ENCODE measurements around the gene SUCO. TPM values are rescaled to one million over a fixed set of nuclear protein-coding genes. Genes with fewer than 3 reads are reported as not detected.
"Not testable (repeated sequence)": the region's sequence is repeated elsewhere in the genome, so short reads cannot be mapped to it uniquely, and the experiment has no call there.

The SUCO gene, protein sequence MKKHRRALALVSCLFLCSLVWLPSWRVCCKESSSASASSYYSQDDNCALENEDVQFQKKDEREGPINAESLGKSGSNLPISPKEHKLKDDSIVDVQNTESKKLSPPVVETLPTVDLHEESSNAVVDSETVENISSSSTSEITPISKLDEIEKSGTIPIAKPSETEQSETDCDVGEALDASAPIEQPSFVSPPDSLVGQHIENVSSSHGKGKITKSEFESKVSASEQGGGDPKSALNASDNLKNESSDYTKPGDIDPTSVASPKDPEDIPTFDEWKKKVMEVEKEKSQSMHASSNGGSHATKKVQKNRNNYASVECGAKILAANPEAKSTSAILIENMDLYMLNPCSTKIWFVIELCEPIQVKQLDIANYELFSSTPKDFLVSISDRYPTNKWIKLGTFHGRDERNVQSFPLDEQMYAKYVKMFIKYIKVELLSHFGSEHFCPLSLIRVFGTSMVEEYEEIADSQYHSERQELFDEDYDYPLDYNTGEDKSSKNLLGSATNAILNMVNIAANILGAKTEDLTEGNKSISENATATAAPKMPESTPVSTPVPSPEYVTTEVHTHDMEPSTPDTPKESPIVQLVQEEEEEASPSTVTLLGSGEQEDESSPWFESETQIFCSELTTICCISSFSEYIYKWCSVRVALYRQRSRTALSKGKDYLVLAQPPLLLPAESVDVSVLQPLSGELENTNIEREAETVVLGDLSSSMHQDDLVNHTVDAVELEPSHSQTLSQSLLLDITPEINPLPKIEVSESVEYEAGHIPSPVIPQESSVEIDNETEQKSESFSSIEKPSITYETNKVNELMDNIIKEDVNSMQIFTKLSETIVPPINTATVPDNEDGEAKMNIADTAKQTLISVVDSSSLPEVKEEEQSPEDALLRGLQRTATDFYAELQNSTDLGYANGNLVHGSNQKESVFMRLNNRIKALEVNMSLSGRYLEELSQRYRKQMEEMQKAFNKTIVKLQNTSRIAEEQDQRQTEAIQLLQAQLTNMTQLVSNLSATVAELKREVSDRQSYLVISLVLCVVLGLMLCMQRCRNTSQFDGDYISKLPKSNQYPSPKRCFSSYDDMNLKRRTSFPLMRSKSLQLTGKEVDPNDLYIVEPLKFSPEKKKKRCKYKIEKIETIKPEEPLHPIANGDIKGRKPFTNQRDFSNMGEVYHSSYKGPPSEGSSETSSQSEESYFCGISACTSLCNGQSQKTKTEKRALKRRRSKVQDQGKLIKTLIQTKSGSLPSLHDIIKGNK (N-terminal part only)
- total RNA-seq = 11.8 TPM

GRCh38 chr1:172532700-172533512, at the start of gene SUCO:
TSS of gene SUCO (plus strand) at chr1:172533150. CDS start at chr1:172533436, 286 bp downstream.
- peak; percentile 97 to 100 (median 99) for DNase-seq (ENCODE audit: low read depth in 2 of 3, low spot score in 2 of 3)

- no peak for DNase-seq (ENCODE audit: low read depth in 2 of 3, low spot score in 2 of 3)
Measured at GRCh38 chr1:172483448-172483847, 49.5 kb upstream of the SUCO start.

DNA sequence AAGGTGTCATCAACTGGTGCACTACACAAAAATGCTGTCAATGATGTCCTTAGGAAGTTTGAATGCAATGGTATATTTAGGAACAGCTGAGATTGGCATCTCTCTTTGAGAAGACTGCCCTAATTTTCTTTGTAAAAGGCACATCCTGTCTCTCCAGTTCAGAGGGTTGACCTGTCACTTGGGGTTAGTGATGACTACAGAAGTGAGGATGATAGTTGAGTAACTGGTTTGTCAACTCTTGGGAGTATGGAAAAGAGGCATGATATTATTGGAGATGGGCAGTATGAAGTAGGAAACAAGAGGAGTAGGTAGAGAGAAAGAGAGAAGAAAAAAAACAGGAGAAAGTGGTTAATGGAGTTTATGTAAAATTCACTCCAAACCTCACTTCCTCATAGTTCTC, 48.7 kb upstream of the SUCO start:
- DNase-seq (ENCODE audit: low read depth in 2 of 3, low spot score in 2 of 3) = no peak

DNA sequence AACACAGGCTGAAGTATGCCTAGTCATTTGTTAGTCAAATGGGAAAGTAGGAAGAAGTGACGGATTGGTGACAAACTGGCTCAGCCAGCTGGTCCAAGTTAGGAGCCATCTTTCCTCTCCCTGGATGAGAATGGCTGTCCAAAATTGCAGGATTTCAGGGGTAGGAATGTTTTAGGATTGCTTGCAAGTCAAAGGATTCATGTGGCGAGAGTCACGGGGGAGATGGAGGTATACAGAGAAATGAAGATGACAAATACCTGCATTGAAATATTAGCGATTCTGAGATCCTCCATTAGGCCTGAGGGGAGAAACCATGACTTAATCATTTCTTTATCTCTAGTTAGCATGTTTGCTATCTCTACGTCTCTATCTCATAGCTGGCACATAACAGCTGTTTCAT, 47.3 kb upstream of the SUCO start:
- DNase-seq (ENCODE audit: low read depth in 2 of 3, low spot score in 2 of 3) = no peak

DNA sequence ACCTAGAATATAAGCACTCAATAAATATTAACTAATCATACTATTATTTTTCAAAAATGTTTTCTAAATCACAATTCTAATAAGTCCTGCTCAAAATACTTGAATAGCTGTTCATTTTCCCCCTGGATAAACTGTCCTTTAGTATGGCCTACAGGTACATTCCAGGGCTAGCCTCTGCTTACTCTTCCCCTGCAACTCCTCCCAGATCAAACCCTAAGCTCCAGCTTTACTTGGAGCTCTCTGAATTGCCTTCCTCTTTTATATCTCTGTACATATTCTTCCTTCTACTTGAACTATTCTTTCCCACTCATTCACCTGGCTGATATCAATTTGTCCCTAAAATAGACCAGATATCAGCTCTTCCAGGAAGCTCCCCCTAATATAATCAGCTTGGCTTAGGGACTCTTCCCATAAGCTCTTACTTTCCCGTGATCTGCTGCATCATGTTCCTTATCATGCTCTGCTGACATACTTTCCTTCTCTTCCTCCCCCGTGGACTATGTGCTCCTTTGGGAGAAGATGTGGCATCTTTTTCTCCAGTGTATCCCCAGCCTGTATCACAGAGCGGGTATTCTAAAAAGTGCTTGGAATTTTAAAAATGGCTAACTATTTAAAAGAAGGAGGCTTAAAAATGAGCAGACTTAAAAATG, 46.0 kb upstream of the SUCO start:
- DNase-seq (ENCODE audit: low read depth in 2 of 3, low spot score in 2 of 3) = no peak

DNA sequence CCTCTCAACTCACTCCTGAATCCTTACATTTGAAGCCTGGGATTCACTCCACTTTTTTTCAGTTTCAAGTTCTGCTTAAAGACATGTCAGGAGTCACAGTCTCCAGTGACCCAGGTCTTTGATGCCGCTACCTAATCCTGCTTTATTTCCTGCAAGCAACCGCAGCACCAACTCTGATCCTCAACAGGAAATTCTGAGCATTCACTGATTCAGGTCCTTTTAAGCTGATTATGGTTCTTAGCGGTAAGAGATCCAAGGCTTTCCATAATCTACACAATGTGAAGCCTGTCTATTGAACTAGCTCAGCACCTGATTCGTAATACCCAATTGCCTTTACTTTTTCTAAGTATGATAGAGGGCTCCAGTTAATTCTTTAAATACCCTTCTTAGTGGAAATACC, 45.4 kb upstream of the SUCO start:
- peak in 2 of 3 donors; percentile 9 to 10 for DNase-seq (ENCODE audit: low read depth in 2 of 3, low spot score in 2 of 3)

DNA sequence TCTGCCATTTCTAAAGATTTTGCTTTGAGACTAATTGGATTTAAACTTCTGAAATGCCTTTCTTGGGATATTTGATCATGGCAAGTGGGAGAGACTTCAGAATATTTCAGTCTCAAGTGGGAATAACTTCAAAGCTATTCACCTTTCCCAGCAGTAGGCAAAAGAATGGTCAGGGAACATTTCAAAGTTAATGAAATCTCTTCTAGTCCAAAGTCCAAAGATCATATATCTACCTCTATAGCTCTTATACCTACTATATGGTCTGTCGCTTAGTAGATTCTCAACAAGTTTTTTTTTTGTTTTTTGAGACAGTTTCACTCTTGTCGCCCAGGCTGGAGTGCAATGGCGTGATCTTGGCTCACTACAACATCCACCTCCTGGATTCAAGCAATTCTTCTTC, 44.6 kb upstream of the SUCO start:
- DNase-seq (ENCODE audit: low read depth in 2 of 3, low spot score in 2 of 3) = no peak

DNA sequence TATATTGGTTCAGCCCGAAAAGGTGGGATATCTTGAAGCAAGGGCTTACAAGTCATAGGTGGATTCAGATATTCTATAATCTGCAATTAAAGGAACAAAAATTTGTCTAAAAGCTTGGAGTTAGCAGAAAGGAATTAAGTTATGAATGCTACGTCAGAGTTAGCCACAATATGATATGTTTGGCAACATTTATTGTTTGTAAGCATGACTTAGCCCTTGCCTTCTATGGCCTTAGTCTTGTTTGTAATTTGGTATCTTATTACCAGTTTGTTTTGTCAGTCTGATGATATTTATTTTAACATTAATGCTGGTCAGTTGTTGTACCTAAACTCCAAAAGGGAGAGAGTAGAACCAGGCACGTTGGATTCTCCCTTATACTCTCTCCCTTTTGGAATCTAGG, 43.1 kb upstream of the SUCO start:
- no peak for DNase-seq (ENCODE audit: low read depth in 2 of 3, low spot score in 2 of 3)

DNA sequence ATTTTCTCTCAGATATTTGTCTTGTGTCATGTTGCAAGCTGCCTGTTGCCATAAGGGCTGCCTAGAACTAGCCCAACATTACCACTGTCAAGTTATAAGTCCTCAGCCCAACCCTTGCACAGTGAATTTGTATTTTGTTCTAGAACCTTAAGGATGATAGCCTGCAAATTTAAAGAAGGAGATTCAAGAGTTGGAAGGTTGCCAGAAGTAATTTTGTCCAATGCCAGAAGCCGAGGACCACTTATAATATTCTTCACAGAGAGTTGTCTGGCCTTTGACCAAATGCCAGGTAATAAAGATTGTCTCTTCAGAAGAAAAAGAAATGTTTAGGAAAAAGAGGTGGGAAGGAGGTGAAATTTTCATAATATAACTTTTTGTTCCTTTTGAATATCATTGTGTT, 40.5 kb upstream of the SUCO start:
- no peak for DNase-seq (ENCODE audit: low read depth in 2 of 3, low spot score in 2 of 3)

DNA sequence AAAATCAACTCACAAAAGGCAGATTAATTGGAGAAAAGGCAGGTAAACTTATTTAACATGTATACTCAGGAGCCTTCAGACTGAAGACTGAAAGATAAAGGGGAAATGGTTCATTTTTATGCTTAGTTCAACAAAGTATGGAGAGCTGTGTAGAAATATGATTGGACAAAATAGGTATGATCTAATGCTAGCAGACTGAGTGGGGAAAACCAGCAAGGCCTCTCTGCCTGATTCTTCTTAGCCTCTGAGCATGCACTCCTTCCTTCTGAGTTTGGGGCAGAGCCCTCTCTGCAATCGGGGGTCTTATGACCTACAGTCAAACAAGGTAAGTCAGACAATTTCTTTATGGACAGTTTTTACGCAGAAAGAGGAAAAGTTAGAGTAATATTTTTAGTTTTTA, 38.8 kb upstream of the SUCO start:
- DNase-seq (ENCODE audit: low read depth in 2 of 3, low spot score in 2 of 3) = no peak

DNA sequence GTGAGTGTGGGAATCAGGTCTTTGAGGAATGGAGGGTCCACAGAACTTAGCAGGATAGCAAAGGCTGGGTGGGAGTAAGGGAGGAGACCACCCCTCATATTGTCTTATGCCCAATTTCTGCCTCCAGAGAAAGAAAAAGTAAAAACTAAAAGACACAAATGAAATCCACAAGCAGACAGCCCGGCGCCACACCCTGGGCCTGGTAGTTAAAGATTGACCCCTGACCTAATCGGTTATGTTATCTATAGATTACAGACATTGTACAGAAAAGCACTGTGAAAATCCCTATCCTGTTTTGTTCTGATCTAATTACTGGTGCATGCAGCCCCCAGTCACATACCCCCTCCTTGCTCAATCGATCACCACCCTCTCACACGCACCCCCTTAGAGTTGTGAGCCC, 36.8 kb upstream of the SUCO start:
- not testable (repeated sequence) for DNase-seq (ENCODE audit: low read depth in 2 of 3, low spot score in 2 of 3)

GRCh38 chr1:172496678-172497077, 36.3 kb upstream of the SUCO start:
- no peak for DNase-seq (ENCODE audit: low read depth in 2 of 3, low spot score in 2 of 3)

DNA sequence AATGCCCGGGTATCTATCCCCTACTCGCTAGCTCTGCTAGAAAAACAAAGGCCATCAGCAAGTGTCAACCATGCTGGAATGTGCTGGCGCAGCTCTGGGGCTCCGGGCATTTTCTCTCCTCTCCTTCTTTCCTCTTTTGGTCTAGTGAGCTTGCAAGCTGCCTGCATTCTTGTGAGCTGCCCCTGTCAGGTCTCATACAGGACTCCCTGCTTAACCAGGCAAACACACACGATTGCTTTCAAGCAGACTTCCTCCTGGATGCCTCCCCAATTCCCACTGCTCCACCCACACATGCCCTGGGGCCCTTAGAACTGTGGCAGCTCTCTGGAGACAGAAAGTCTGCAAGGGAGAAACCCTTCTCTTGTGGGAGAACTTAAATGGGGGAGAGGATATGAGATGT, 35.7 kb upstream of the SUCO start:
- DNase-seq (ENCODE audit: low read depth in 2 of 3, low spot score in 2 of 3) = no peak

DNA sequence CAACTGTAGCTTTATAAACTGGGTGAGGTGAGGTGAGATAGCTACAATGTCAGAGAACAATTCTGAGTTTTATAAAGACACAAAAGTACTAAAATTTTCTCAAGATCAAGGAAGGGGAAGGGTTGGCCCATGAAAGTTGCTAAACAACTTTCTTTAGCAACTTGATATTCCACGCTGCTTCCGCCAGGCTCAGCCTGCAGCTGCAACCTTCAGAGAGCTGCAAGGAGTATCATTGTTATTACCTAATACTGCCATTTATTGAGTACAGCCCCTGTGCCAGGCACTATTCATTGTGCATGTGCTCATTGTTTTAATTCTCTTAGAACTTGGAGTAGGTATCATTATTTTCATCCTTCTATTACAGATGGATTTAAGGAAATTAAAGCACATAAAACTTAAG, 34.1 kb upstream of the SUCO start:
- no peak for DNase-seq (ENCODE audit: low read depth in 2 of 3, low spot score in 2 of 3)

DNA sequence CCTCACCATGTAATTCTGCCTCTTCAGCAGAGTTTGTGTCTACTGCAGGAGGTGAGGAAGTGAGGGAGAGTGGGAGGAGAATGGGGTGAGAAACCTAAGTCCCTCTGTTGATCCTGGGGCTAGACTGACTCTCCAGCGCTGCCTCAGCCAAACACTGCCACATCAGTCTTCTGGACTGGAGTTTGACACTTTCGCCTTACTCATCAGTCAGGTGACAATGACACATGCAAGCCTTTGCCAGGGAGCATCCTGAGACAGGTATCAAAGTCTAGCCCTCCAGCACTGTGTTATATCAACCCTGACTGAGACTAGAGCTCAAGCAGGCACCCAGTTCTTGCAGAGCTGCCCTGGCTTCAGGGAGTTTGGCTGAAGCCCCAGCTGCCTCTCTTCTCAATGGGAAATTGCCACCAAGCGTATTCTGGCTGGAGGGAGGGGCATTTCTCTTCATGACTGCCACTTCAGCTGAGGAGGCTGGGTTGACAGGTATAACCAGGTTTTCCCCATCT, 33.3 kb upstream of the SUCO start:
- DNase-seq (ENCODE audit: low read depth in 2 of 3, low spot score in 2 of 3) = no peak

GRCh38 chr1:172500207-172500606, 32.7 kb upstream of the SUCO start:
- no peak for DNase-seq (ENCODE audit: low read depth in 2 of 3, low spot score in 2 of 3)

DNA sequence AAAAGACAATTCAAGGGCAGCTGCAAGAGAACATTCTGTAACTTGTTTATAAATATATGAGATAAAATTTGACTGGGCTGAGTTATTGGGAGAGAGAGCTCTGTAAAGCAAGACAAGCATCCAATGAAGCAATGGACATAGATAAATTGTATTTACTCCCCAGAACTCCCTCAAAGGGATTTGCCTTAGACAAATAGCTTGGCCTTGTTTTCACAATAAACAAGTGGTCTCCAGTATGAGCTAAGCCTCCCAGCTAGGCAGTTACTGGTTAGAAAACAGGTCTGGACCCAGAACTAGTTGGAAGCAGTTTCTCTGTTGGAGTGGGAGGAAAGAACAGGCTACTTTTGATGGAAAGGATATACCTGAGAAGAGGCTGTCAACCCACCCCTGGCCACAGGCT, 25.2 kb upstream of the SUCO start:
- DNase-seq (ENCODE audit: low read depth in 2 of 3, low spot score in 2 of 3) = no peak

DNA sequence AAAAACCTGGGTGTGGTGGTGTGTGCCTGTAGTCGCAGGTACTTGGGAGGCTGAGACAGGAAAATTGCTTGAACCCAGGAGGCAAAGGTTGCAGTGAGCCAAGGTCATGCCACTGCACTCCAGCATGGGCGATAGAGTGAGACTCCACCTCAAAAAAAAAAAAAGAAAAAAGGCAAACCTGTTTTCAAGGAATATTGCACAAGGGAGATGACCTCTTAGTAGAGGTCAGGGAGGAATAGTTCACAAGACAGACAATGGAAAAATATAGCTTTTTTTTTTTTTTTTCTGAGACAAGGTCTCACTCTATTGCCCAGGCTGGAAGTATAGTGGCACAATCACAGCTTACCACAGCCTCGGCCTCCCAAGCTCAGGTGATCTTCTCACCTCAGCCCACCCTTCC, 22.5 kb upstream of the SUCO start:
- DNase-seq (ENCODE audit: low read depth in 2 of 3, low spot score in 2 of 3) = no peak

GRCh38 chr1:172512591-172512990, 20.4 kb upstream of the SUCO start:
- DNase-seq (ENCODE audit: low read depth in 2 of 3, low spot score in 2 of 3) = no peak

DNA sequence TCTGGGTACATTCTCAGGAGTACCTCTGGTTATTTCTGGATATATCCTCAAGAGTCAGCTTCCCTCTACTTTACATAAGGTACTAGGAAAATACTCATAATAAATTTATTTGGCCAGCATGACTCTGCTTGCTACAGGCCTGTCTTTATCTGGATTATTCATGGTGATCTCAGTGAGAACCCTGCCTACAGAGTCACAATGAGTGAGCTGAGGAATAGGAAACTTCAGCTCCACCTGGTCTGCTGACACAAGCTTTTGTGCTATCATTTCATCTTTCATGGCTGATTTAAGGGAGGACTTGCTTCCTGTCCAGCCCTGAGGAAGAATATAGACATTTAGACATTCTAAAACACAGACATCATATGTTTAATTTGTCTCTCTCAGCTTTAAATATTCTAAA, 19.5 kb upstream of the SUCO start:
- no peak for DNase-seq (ENCODE audit: low read depth in 2 of 3, low spot score in 2 of 3)

All from hematopoietic multipotent progenitor cell (in vitro differentiated cells).